ENCODE results near the gene DEFB121.
"Not testable (repeated sequence)": the region's sequence is repeated elsewhere in the genome, so short reads cannot be mapped to it uniquely, and the experiment has no call there.

Gene DEFB121

GRCh38 chr20:31430568-31431115 is 24.6 kb upstream of the DEFB121 start:
- no peak for DNase-seq (ENCODE audit: low spot score)
- no peak overlapping the region for H3K27ac ChIP-seq
- ChIA-PET CTCF (interaction anchor here (0.6 to 1.4 kb wide), 2 partner anchors 10 to 20 kb away, joined by 3 to 5 read pairs; partner anchors contain the start of gene DEFB123), POLR2A (ENCODE audit: low non-redundant PET) (no interaction called here)
- TF ChIP-seq, protein P1, sequence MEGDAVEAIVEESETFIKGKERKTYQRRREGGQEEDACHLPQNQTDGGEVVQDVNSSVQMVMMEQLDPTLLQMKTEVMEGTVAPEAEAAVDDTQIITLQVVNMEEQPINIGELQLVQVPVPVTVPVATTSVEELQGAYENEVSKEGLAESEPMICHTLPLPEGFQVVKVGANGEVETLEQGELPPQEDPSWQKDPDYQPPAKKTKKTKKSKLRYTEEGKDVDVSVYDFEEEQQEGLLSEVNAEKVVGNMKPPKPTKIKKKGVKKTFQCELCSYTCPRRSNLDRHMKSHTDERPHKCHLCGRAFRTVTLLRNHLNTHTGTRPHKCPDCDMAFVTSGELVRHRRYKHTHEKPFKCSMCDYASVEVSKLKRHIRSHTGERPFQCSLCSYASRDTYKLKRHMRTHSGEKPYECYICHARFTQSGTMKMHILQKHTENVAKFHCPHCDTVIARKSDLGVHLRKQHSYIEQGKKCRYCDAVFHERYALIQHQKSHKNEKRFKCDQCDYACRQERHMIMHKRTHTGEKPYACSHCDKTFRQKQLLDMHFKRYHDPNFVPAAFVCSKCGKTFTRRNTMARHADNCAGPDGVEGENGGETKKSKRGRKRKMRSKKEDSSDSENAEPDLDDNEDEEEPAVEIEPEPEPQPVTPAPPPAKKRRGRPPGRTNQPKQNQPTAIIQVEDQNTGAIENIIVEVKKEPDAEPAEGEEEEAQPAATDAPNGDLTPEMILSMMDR (conservative IDR thresholded peaks at IDR 0.05; ENCODE audit: low read depth): no peak

DNA sequence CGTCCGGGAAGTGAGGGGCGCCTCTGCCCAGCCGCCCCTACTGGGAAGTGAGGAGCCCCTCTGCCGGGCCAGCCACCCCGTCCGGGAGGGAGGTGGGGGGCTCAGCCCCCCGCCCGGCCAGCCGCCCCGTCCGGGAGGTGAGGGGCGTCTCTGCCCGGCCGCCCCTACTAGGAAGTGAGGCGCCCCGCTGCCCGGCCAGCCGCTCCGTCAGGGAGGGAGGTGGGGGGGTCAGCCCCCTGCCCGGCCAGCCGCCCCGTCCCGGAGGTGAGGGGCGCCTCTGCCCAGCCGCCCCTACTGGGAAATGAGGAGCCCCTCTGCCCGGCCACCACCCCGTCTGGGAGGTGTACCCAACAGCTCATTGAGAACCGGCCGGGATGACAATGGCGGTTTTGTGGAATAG is 21.6 kb upstream of the DEFB121 start:
- DNase-seq (ENCODE audit: low spot score); POLR2A ChIA-PET (ENCODE audit: low non-redundant PET); CTCF ChIA-PET; H3K27ac ChIP-seq: not testable (repeated sequence)

- DNase-seq (ENCODE audit: low spot score); H3K27ac ChIP-seq; CTCF ChIA-PET; POLR2A ChIA-PET (ENCODE audit: low non-redundant PET): not testable (repeated sequence)
Observed at GRCh38 chr20:31426891-31427551, 21.0 kb upstream of the DEFB121 start.

DNA sequence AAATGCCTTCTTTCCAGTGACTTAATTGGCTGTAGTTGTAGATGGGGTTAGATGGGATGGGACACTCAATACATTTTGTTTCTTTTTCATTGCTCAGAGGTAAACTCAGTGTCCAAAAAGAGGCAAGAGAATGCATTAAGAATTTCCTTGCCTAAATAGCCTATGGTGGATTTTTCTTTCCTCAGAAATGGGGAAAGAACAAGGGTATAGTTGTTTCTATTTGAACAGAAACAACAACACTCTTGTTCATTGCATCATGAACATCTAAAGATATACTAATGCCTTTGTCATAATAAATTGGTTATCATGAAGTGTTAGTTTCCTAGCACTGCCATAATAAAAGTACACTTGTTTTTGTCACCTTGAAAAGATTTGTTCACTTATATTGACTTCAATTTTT is 19.8 kb upstream of the DEFB121 start:
- CTCF ChIA-PET: no interaction called here
- no peak overlapping the region for H3K27ac ChIP-seq
- no peak for DNase-seq (ENCODE audit: low spot score)
- POLR2A ChIA-PET (ENCODE audit: low non-redundant PET): no interaction called here
- TF ChIP-seq, protein P1 (conservative IDR thresholded peaks at IDR 0.05; ENCODE audit: low read depth): no peak

DNA sequence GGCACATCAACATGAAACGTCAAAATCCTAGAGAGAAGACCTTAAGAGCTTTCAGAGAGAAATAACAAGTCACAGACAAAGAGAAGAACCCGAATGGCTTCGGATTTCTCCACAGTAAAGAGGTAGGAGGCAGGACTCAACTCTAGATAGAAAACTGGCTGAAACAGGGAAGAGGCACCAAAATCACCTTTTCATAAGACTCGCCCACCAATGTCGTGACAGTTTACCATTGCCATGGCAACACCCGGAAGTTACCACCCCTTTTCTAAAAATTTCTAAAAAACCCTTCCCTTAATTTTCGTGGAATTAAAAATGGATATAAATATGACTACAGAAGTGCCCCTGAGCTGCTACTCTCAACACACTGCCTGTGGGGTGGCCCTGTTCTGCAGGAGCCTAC is 12.3 kb upstream of the DEFB121 start:
- POLR2A ChIA-PET (ENCODE audit: low non-redundant PET): no interaction called here
- no peak overlapping the region for H3K27ac ChIP-seq
- no peak for DNase-seq (ENCODE audit: low spot score)
- TF ChIP-seq, protein P1 (conservative IDR thresholded peaks at IDR 0.05; ENCODE audit: low read depth): no peak
- CTCF ChIA-PET: no interaction called here

DNA sequence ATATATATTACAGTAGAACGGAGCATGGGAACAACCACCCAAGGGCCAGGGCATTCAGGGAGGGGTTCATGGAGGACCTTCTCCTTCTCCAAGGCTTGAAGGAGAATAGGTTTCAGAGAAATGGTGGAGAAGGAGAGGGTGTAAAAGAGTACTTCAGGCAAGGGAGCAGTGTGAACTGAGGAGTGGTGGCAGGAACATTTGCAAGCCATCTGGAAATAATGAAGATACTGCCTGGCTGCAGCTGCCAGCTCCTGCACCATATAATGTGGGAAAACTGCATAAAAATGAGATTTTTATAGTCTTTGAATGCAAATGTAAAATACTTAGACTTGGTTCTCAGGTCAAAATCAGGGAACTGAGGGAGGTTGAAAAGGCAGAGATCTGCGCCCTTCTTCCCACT is 9.6 kb upstream of the DEFB121 start:
- TF ChIP-seq, protein P1 (conservative IDR thresholded peaks at IDR 0.05; ENCODE audit: low read depth): no peak
- DNase-seq (ENCODE audit: low spot score): no peak
- H3K27ac ChIP-seq: no peak overlapping the region
- CTCF ChIA-PET: no interaction called here
- POLR2A ChIA-PET (ENCODE audit: low non-redundant PET): no interaction called here

- no peak overlapping the region for H3K27ac ChIP-seq
- TF ChIP-seq, protein P1 (conservative IDR thresholded peaks at IDR 0.05; ENCODE audit: low read depth): no peak
- no peak for DNase-seq (ENCODE audit: low spot score)
- CTCF ChIA-PET: interaction anchor here (0.6 kb wide), 1 partner anchor 67 kb away, joined by 3 read pairs; no protein-coding TSS in a partner anchor
- POLR2A ChIA-PET (ENCODE audit: low non-redundant PET): no interaction called here
Observed at GRCh38 chr20:31414381-31414780, 8.4 kb upstream of the DEFB121 start.

All from RWPE1 (cell line).